GM12878 (cell line): Measurements from ENCODE around the gene SLC51A. TPM values are rescaled to one million over a fixed set of nuclear protein-coding genes. Genes with fewer than 3 reads are reported as not detected.
"Not testable (repeated sequence)": the region's sequence is repeated elsewhere in the genome, so short reads cannot be mapped to it uniquely, and the experiment has no call there.

Experiments used
- ATAC-seq: fragments of 200-7000 bp; cut with Tn5 transposase; 3 replicates; pipeline ENCODE4 v1.9.1; 2020; ENCODE audit warnings: mild to moderate bottlenecking, moderate library complexity
- BruUV-seq: library from RNA; stranded (reverse); fragments of 400-500 nt; replicated peaks from 2 replicates; lab custom pipeline; 2021; lab: Mats Ljungman, UMichigan
- CTCF ChIA-PET: fragments of 300-600 bp; sonication (Branson Sonifier 250); formaldehyde crosslinking; extraction: SDS; loops from one replicate; lab custom pipeline; 2021; ENCODE audit warnings: inconsistent platforms; lab: Yijun Ruan, JAX
- POLR2A ChIA-PET: fragments of 350-600 bp; formaldehyde crosslinking; extraction: SDS; loops from one replicate; lab custom pipeline; 2021; ENCODE audit warnings: inconsistent platforms; lab: Charles Lee
- RAD21 ChIA-PET: fragments of 300-600 bp; sonication (Branson Sonifier 250); formaldehyde crosslinking; loops from one replicate; lab custom pipeline; 2023; ENCODE audit warnings: antibody characterized with exemption; ENCODE audit not compliant: unreplicated experiment; lab: Charles Lee
- SMC1A ChIA-PET: fragments of 300-600 bp; sonication (Branson Sonifier 250); formaldehyde crosslinking; loops from one replicate; lab custom pipeline; 2023; ENCODE audit not compliant: unreplicated experiment, uncharacterized antibody; lab: Charles Lee
- DNase-seq: peaks from one replicate; pipeline ENCODE4 v3.0.0-alpha.2; 2011; ENCODE audit warnings: low read depth, low spot score
- FAIRE-seq: peaks from 3 replicates; lab custom pipeline; 2011; peaks lifted over from hg19 to GRCh38; lab: Jason Lieb, UNC
- H2AFZ ChIP-seq: 2 replicates; pipeline ENCODE4 v1.6.0; 2011; ENCODE audit warnings: low read depth, low read length, control low read depth; ENCODE audit not compliant: control insufficient read depth
- H3K27ac ChIP-seq: 2 replicates; pipeline ENCODE4 v1.5.1; 2011; ENCODE audit warnings: control low read depth; ENCODE audit not compliant: control insufficient read depth, insufficient read depth
- H3K27me3 ChIP-seq, 2 experiments: replicated peaks in 1 of 2; 2 replicates each; pipeline versions ENCODE4 v1.6.0 to v1.6.1; 2011; ENCODE audit warnings: low read length in 1 of 2; ENCODE audit not compliant: control insufficient read depth in 2 of 2, insufficient read depth in 2 of 2
- H3K36me3 ChIP-seq, 2 experiments: 2 replicates each; pipeline ENCODE4 v1.5.1; 2011; ENCODE audit warnings: low read length in 1 of 2; ENCODE audit not compliant: control insufficient read depth in 2 of 2, insufficient read depth in 2 of 2
- H3K4me1 ChIP-seq: 2 replicates; pipeline ENCODE4 v1.6.1; 2011; ENCODE audit warnings: mild to moderate bottlenecking, low read length, moderate library complexity, mixed read lengths; ENCODE audit not compliant: control insufficient read depth, insufficient read depth
- H3K4me2 ChIP-seq: 2 replicates; pipeline ENCODE4 v1.6.0; 2011; ENCODE audit warnings: control low read depth; ENCODE audit not compliant: control insufficient read depth, insufficient read depth
- H3K4me3 ChIP-seq: fragments of 200-600 bp; sonication (generic); 2 replicates; pipeline ENCODE4 v1.5.1; 2016
- H3K79me2 ChIP-seq: 2 replicates; pipeline ENCODE4 v1.6.0; 2011; ENCODE audit warnings: low read length; ENCODE audit not compliant: control insufficient read depth, insufficient read depth
- H3K9ac ChIP-seq: 2 replicates; pipeline ENCODE4 v1.8.0; 2011; ENCODE audit warnings: low read length, control low read depth, mixed read lengths; ENCODE audit not compliant: control insufficient read depth, insufficient read depth
- H3K9me3 ChIP-seq: replicated peaks from 3 replicates; pipeline ENCODE4 v1.5.1; 2011; ENCODE audit warnings: mild to moderate bottlenecking, low read length; ENCODE audit not compliant: control insufficient read depth, insufficient read depth
- H4K20me1 ChIP-seq: 2 replicates; pipeline ENCODE4 v1.6.0; 2011; ENCODE audit not compliant: control insufficient read depth, insufficient read depth
- ATF7 ChIP-seq: fragments of 450-650 bp; IDR thresholded peaks from 2 replicates; pipeline ENCODE4 v1.6.1; 2016; ENCODE audit warnings: low read depth, mild to moderate bottlenecking
- DPF2 ChIP-seq: fragments of 450-650 bp; IDR thresholded peaks from 2 replicates; pipeline ENCODE4 v1.6.1; 2017; ENCODE audit warnings: mild to moderate bottlenecking
- NFYA ChIP-seq: IDR thresholded peaks from 2 replicates; pipeline ENCODE4 v1.6.1; 2011; ENCODE audit warnings: low read depth, mild to moderate bottlenecking, low read length, improper control_type of control experiment, borderline replicate concordance
- PKNOX1 ChIP-seq: fragments of 450-650 bp; IDR thresholded peaks from 2 replicates; pipeline ENCODE4 v1.6.1; 2016; ENCODE audit warnings: mild to moderate bottlenecking
- POLR2A ChIP-seq: IDR thresholded peaks from 2 replicates; pipeline ENCODE4 v1.6.1; 2011; ENCODE audit warnings: low read depth, mild to moderate bottlenecking, low read length
- RAD51 ChIP-seq: fragments of 450-650 bp; IDR thresholded peaks from 2 replicates; pipeline ENCODE4 v1.6.1; 2016; ENCODE audit warnings: moderate library complexity, mild to moderate bottlenecking, inconsistent platforms
- SIN3A ChIP-seq: IDR thresholded peaks from 2 replicates; pipeline ENCODE4 v1.6.1; 2012; ENCODE audit warnings: low read depth, low read length, improper control_type of control experiment
- WGBS: methylation state at CpG from one replicate; pipeline ENCODE4 v1.1.6; 2016; ENCODE audit warnings: low lambda C conversion rate; ENCODE audit not compliant: insufficient replicate concordance, insufficient coverage; ENCODE audit errors: missing lambda C conversion rate; 5-methylcytosine and 5-hydroxymethylcytosine counted together
- in situ Hi-C: fragments of 300-500 bp; cut with MboI; formaldehyde crosslinking; loops from 9 replicates; pipeline ENCODE4 v1.14.3; 2018; ENCODE audit warnings: mixed read lengths
- intact Hi-C: fragments of 100-400 bp; cut with micrococcal nuclease; formaldehyde crosslinking; loops from one replicate; pipeline ENCODE4 v1.14.2; 2022; ENCODE audit not compliant: unreplicated experiment
- polyA plus RNA-seq, 11 experiments: library from polyadenylated mRNA; depleted of rRNA in 4 of 11; unstranded in 6 of 11; stranded (reverse) in 5 of 11; fragments of >200 nt; fragmentation: Nextera tagmentation in 4 of 11; fragmentation: Illumina TruSeq in 1 of 11; extraction: Ambion mirVana in 4 of 11; extraction: Trizol in 1 of 11; gene quantifications; 1 replicate in 1 of 11; 2 replicates in 10 of 11; pipeline versions ENCODE4 v1.2.1 to v1.2.3, GENCODE V29; 2011 to 2016; ENCODE audit warnings: inconsistent platforms in 2 of 11, missing spikeins in 2 of 11, low read depth in 1 of 11
- total RNA-seq, 4 experiments: library from RNA; depleted of rRNA in 3 of 4; stranded (reverse); fragments of >200 nt in 3 of 4; fragmentation: Illumina TruSeq in 1 of 4; extraction: Trizol in 1 of 4; gene quantifications; 2 replicates each; pipeline versions ENCODE4 v1.2.1 to v1.2.3, GENCODE V29; 2013 to 2021

SLC51A gene
- total and polyA plus RNA-seq, 10 of the 15 experiments (the other 5 are each of a cell fraction or from before 2014, with no cell fraction given): 0.99 to 3.9 (median 2.2) TPM; not detected in 6

- no peak for TF ChIP-seq NFYA
- no peak for TF ChIP-seq DPF2
- TF ChIP-seq ATF7: no peak
- no peak for TF ChIP-seq POLR2A
- TF ChIP-seq RAD51: no peak
- TF ChIP-seq SIN3A: no peak
These were observed 7.2 kb upstream of the SLC51A start (continued) for GRCh38 chr3:196208942-196209695.

- H4K20me1 ChIP-seq, CTCF ChIA-PET, POLR2A ChIA-PET, H3K79me2 ChIP-seq, H3K4me1 ChIP-seq, H3K27me3 ChIP-seq, H3K36me3 ChIP-seq, H3K4me3 ChIP-seq, H3K4me2 ChIP-seq, intact Hi-C loops, SMC1A ChIA-PET, H2AFZ ChIP-seq, H3K9ac ChIP-seq, DNase-seq, BruUV-seq, H3K27ac ChIP-seq, FAIRE-seq, ATAC-seq, in situ Hi-C loops, H3K9me3 ChIP-seq: not testable (repeated sequence)
- RAD21 ChIA-PET: interaction anchor here (1.0 kb wide), 1 partner anchor 312 kb away, joined by 3 read pairs; no protein-coding TSS in a partner anchor
- 49% methylated on average over 11 of the region's 11 CpGs for WGBS
- TF ChIP-seq PKNOX1: peak; percentile 66
These were observed 6.2 kb upstream of the SLC51A start for GRCh38 chr3:196209944-196210672.
